ENCODE measurements around the gene PARP1.
"Not testable (repeated sequence)": the region's sequence is repeated elsewhere in the genome, so short reads cannot be mapped to it uniquely, and the experiment has no call there.

Gene PARP1

GRCh38 chr1:226342656-226343055 is 65.2 kb downstream of the PARP1 start:
- H3K4me3 ChIP-seq = no peak overlapping the region
- TF ChIP-seq CTCF (IDR thresholded peaks at IDR 0.05) = no peak
- DNase-seq (ENCODE audit: low spot score) = no peak
- H3K27ac ChIP-seq = no peak overlapping the region

- not testable (repeated sequence) for DNase-seq (ENCODE audit: low spot score); H3K27ac ChIP-seq; H3K4me3 ChIP-seq
These were observed 67.8 kb downstream of the PARP1 start for GRCh38 chr1:226340111-226340510.

GRCh38 chr1:226337276-226337875 is 70.5 kb downstream of the PARP1 start:
- no peak overlapping the region for H3K4me3 ChIP-seq
- H3K27ac ChIP-seq = no peak overlapping the region
- DNase-seq (ENCODE audit: low spot score) = no peak
- TF ChIP-seq CTCF (IDR thresholded peaks at IDR 0.05) = no peak

GRCh38 chr1:226335661-226336060 is 72.2 kb downstream of the PARP1 start:
- Histone ChIP-seq H3K4me3 (no peak overlapping the region), H3K27ac (no peak overlapping the region)
- DNase-seq (ENCODE audit: low spot score) = no peak
- TF ChIP-seq CTCF (IDR thresholded peaks at IDR 0.05) = no peak

GRCh38 chr1:226332947-226333346 is 74.9 kb downstream of the PARP1 start:
- H3K27ac ChIP-seq = no peak overlapping the region
- peak overlapping the region; percentile 38 for H3K4me3 ChIP-seq
- no peak for DNase-seq (ENCODE audit: low spot score)

GRCh38 chr1:226329237-226329636 is 78.7 kb downstream of the PARP1 start:
- no peak for TF ChIP-seq CTCF (IDR thresholded peaks at IDR 0.05)

More at GRCh38 chr1:226332947-226333346, 74.9 kb downstream of the PARP1 start:
- TF ChIP-seq CTCF (IDR thresholded peaks at IDR 0.05) = no peak

GRCh38 chr1:226327761-226328162 is 80.1 kb downstream of the PARP1 start:
- no peak overlapping the region for H3K4me3 ChIP-seq
- DNase-seq (ENCODE audit: low spot score) = no peak
- H3K27ac ChIP-seq = no peak overlapping the region
- TF ChIP-seq CTCF (IDR thresholded peaks at IDR 0.05) = no peak

More at GRCh38 chr1:226329237-226329636, 78.7 kb downstream of the PARP1 start:
- Histone ChIP-seq H3K4me3 (no peak overlapping the region), H3K27ac (no peak overlapping the region)
- no peak for DNase-seq (ENCODE audit: low spot score)

Data from coronary artery (tissue), 2 donors.